22Rv1 (cell line): Measurements from ENCODE around the gene ATXN1.
"Not testable (repeated sequence)": the region's sequence is repeated elsewhere in the genome, so short reads cannot be mapped to it uniquely, and the experiment has no call there.

ENCODE experiments used
- CTCF ChIP-seq: fragments of 450-650 bp; IDR thresholded peaks from 2 replicates; pipeline ENCODE4 v1.5.1; 2017; ENCODE audit warnings: mild to moderate bottlenecking
- ZFX ChIP-seq: fragments of 450-650 bp; IDR thresholded peaks from 2 replicates; pipeline ENCODE4 v1.6.1; 2017; ENCODE audit warnings: antibody characterized with exemption, borderline replicate concordance

DNA sequence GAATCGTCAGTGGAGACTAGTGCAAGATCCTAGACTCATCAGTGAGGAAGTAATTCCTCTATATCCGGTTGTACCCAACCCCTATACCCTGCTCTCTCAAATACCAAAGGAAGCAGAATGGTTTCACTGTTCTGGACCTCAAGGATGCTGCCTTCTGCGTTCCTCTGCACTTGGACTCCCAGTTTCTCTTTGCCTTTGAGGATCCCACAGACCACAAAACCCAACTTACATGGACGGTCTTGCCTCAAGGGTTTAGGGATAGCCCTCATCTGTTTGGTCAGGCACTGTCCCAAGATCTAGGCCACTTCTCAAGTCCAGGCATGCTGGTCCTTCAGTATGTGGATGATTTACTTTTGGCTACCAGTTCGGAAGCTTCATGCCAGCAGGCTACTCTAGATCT is 301.8 kb downstream of the ATXN1 start:
- TF ChIP-seq CTCF, ZFX: not testable (repeated sequence)
